Thyroid gland (tissue), 4 donors: ENCODE results near the gene NIT2. TPM values are rescaled to one million over a fixed set of nuclear protein-coding genes. Genes with fewer than 3 reads are reported as not detected.
A peak's percentile ranks its signal among the peaks of the same experiment; 100 is the strongest.

Experiments used
- DNase-seq, 2 donors: peaks; one replicate each; pipeline ENCODE4 v3.0.0-alpha.2; 2019
- H3K27ac ChIP-seq, 3 donors: fragments of 200-600 bp; sonication (generic); 1 replicate in 2 of 3; 2 replicates in 1 of 3; pipeline ENCODE4 v1.5.1; 2016 to 2019; ENCODE audit warnings: mild to moderate bottlenecking in 1 of 3, moderate library complexity in 1 of 3
- H3K27me3 ChIP-seq: fragments of 200-600 bp; sonication (generic); one replicate; pipeline ENCODE4 v1.5.1; 2019
- H3K36me3 ChIP-seq, 2 donors: fragments of 200-600 bp; sonication (generic); one replicate each; pipeline ENCODE4 v1.5.1; 2016 to 2019
- H3K4me1 ChIP-seq, 2 donors: fragments of 200-600 bp; sonication (generic); one replicate each; pipeline ENCODE4 v1.5.1; 2017 to 2019
- H3K4me3 ChIP-seq, 3 donors: fragments of 200-600 bp; sonication (generic); replicated peaks in 1 of 3; 1 replicate in 2 of 3; 2 replicates in 1 of 3; pipeline ENCODE4 v1.5.1; 2016; ENCODE audit warnings: mild to moderate bottlenecking in 1 of 3
- H3K9me3 ChIP-seq: fragments of 200-600 bp; sonication (generic); one replicate; pipeline ENCODE4 v1.5.1; 2017
- CTCF ChIP-seq, 6 experiments: fragments of 200-600 bp in 3 of 6; fragments of 450-650 bp in 3 of 6; sonication (generic) in 3 of 6; IDR thresholded peaks; one replicate each; pipeline ENCODE4 v1.5.1; 2016 to 2019; ENCODE audit warnings: antibody characterized with exemption in 6 of 6, mild to moderate bottlenecking in 2 of 6, inconsistent platforms in 1 of 6, moderate library complexity in 1 of 6
- POLR2A ChIP-seq, 2 donors: fragments of 450-650 bp; IDR thresholded peaks; one replicate each; pipeline ENCODE4 v1.6.1; 2017; ENCODE audit warnings: antibody characterized with exemption in 2 of 2, mild to moderate bottlenecking in 2 of 2, moderate library complexity in 1 of 2
- WGBS, 2 donors: methylation state at CpG; one replicate each; pipeline ENCODE4 v1.1.5; 2017; 5-methylcytosine and 5-hydroxymethylcytosine counted together
- intact Hi-C: fragments of 100-400 bp; cut with DNase I; formaldehyde crosslinking; loops from one replicate; pipeline ENCODE4 v1.15.1; 2023
- total RNA-seq, 4 donors: library from RNA; depleted of rRNA; stranded (reverse); fragments of >200 nt; gene quantifications; one replicate each; pipeline ENCODE4 v1.2.3, GENCODE V29; 2016

NIT2 gene
- total RNA-seq, 4 donors from 2014 or later, result 38.3 to 59.3 (median 48.8) TPM

- WGBS, 2 donors, result 90 to 94% methylated on average over 1 of the region's 1 CpG
- Histone ChIP-seq H3K4me3 (no peak overlapping the region), H3K36me3 (peaks cover 8 to 17% of the 10 kb centered on the region in 2 donors), H3K4me1 (peaks cover 0 to 7% of the 10 kb centered on the region in 2 donors), H3K27ac (no peak overlapping the region), H3K9me3 (no peaks in the 10 kb centered on the region), H3K27me3 (no peaks in the 10 kb centered on the region)
- intact Hi-C loops, result no loop called here
- TF ChIP-seq POLR2A (IDR thresholded peaks at IDR 0.05) (no peak), CTCF (IDR thresholded peaks at IDR 0.05) (no peak)
- no peak for DNase-seq
Measured at GRCh38 chr3:100370756-100371155, 36.2 kb downstream of the NIT2 start.

GRCh38 chr3:100374521-100374920 is 40.0 kb downstream of the NIT2 start:
- Histone ChIP-seq H3K4me3 (no peak overlapping the region), H3K36me3 (peaks cover 8 to 29% of the 10 kb centered on the region in 2 donors)
- intact Hi-C loops, result no loop called here

GRCh38 chr3:100376301-100376700 is 41.7 kb downstream of the NIT2 start:
- 96 to 98% methylated on average over 4 of the region's 4 CpGs for WGBS, 2 donors
- peaks cover 8 to 36% of the 10 kb centered on the region in 2 donors for H3K36me3 ChIP-seq
- intact Hi-C loops, result no loop called here

More at GRCh38 chr3:100374521-100374920, 40.0 kb downstream of the NIT2 start:
- TF ChIP-seq CTCF (IDR thresholded peaks at IDR 0.05), result no peak
- no peak for TF ChIP-seq POLR2A (IDR thresholded peaks at IDR 0.05)
- Histone ChIP-seq H3K27ac (no peak overlapping the region), H3K4me1 (peaks cover 0 to 7% of the 10 kb centered on the region in 2 donors), H3K9me3 (no peaks in the 10 kb centered on the region), H3K27me3 (no peaks in the 10 kb centered on the region)
- no peak for DNase-seq

GRCh38 chr3:100384733-100385525 is 50.4 kb downstream of the NIT2 start:
- TF ChIP-seq CTCF (IDR thresholded peaks at IDR 0.05) (no peak), POLR2A (IDR thresholded peaks at IDR 0.05) (no peak)
- WGBS, 2 donors, result 91 to 94% methylated on average over 8 of the region's 8 CpGs
- H3K4me1 ChIP-seq, result peaks cover 25 to 30% of the 10 kb centered on the region in 2 donors
- H3K36me3 ChIP-seq, result peaks cover 7 to 21% of the 10 kb centered on the region in 2 donors
- H3K27me3 ChIP-seq, result no peaks in the 10 kb centered on the region
- peak overlapping the region in 2 of 3 donors; percentile 13 to 92 for H3K27ac ChIP-seq
- intact Hi-C loops, result no loop called here
- no peaks in the 10 kb centered on the region for H3K9me3 ChIP-seq
- no peak for DNase-seq
- H3K4me3 ChIP-seq, result no peak overlapping the region

More at GRCh38 chr3:100376301-100376700, 41.7 kb downstream of the NIT2 start:
- no peaks in the 10 kb centered on the region for H3K9me3 ChIP-seq
- H3K4me3 ChIP-seq, result no peak overlapping the region
- no peaks in the 10 kb centered on the region for H3K27me3 ChIP-seq
- H3K4me1 ChIP-seq, result peaks cover 0 to 7% of the 10 kb centered on the region in 2 donors
- no peak overlapping the region for H3K27ac ChIP-seq
- TF ChIP-seq CTCF (IDR thresholded peaks at IDR 0.05), result no peak
- no peak for TF ChIP-seq POLR2A (IDR thresholded peaks at IDR 0.05)
- DNase-seq, result no peak

GRCh38 chr3:100386437-100387074 is 52.0 kb downstream of the NIT2 start:
- intact Hi-C loops, result no loop called here
- peaks cover 7 to 12% of the 10 kb centered on the region in 2 donors for H3K36me3 ChIP-seq
- TF ChIP-seq CTCF (IDR thresholded peaks at IDR 0.05), result no peak
- no peak for TF ChIP-seq POLR2A (IDR thresholded peaks at IDR 0.05)
- DNase-seq, result no peak
- peaks cover 25 to 30% of the 10 kb centered on the region in 2 donors for H3K4me1 ChIP-seq
- no peak overlapping the region for H3K4me3 ChIP-seq
- peak overlapping the region; percentile 50 to 92 (median 78) for H3K27ac ChIP-seq
- no peaks in the 10 kb centered on the region for H3K27me3 ChIP-seq
- H3K9me3 ChIP-seq, result no peaks in the 10 kb centered on the region
